Muscle of leg (tissue), 11 donors: ENCODE results near the gene TERT. TPM values are rescaled to one million over a fixed set of nuclear protein-coding genes. Genes with fewer than 3 reads are reported as not detected.
A peak's percentile ranks its signal among the peaks of the same experiment; 100 is the strongest.

Experiments
- DNase-seq: peaks from one replicate; pipeline ENCODE4 v3.0.0; 2013
- H3K27ac ChIP-seq: one replicate; pipeline ENCODE4 v1.5.1; 2013; ENCODE audit warnings: mild to moderate bottlenecking, low read length, control low read depth
- H3K27me3 ChIP-seq: one replicate; pipeline ENCODE4 v1.6.1; 2013; ENCODE audit warnings: low read length; ENCODE audit not compliant: control insufficient read depth, insufficient read depth
- H3K36me3 ChIP-seq: one replicate; pipeline ENCODE4 v1.6.1; 2013; ENCODE audit warnings: low read length; ENCODE audit not compliant: control insufficient read depth, insufficient read depth
- H3K4me1 ChIP-seq: one replicate; pipeline ENCODE4 v1.6.1; 2013; ENCODE audit warnings: low read length; ENCODE audit not compliant: control insufficient read depth, insufficient read depth
- H3K4me3 ChIP-seq: one replicate; pipeline ENCODE4 v1.5.1; 2013; ENCODE audit warnings: low read length, control low read depth
- H3K9me3 ChIP-seq: replicated peaks from 2 replicates; pipeline ENCODE4 v1.6.1; 2013; ENCODE audit warnings: low read depth, low read length; ENCODE audit not compliant: control insufficient read depth
- WGBS: methylation state at CpG from one replicate; pipeline ENCODE4 v1.1.5; 2013; ENCODE audit warnings: missing lambda C conversion rate; ENCODE audit not compliant: insufficient coverage; 5-methylcytosine and 5-hydroxymethylcytosine counted together
- polyA plus RNA-seq, 8 donors: library from polyadenylated mRNA; unstranded; fragments of 120-200 nt; gene quantifications; one replicate each; pipeline versions ENCODE4 v1.2.1 to v1.2.3, GENCODE V29; 2013; ENCODE audit warnings: inconsistent platforms in 1 of 8, low replicate concordance in 1 of 8; ENCODE audit not compliant: insufficient read length in 8 of 8, insufficient read depth in 1 of 8
- total RNA-seq: library from RNA; stranded (reverse); fragments of 120-200 nt; gene quantifications from one replicate; pipeline ENCODE4 v1.2.4, GENCODE V29; 2013

TERT gene
- total and polyA plus RNA-seq, 9 donors: 0.05 to 0.23 (median 0.15) TPM; not detected in 5

- no peak for DNase-seq
- Histone ChIP-seq H3K4me1 (no peaks in the 10 kb centered on the region), H3K27me3 (peaks cover 62% of the 10 kb centered on the region), H3K27ac (no peak overlapping the region), H3K4me3 (no peak overlapping the region), H3K9me3 (no peaks in the 10 kb centered on the region), H3K36me3 (no peaks in the 10 kb centered on the region)
- 66% methylated on average over 29 of the region's 29 CpGs for WGBS
These were observed 45.2 kb downstream of the TERT start for GRCh38 chr5:1249366-1250280.

GRCh38 chr5:1247811-1248210 lies 47.1 kb downstream of the TERT start:
- Histone ChIP-seq H3K9me3 (no peaks in the 10 kb centered on the region), H3K4me3 (no peak overlapping the region), H3K4me1 (no peaks in the 10 kb centered on the region), H3K27me3 (peaks cover 75% of the 10 kb centered on the region), H3K27ac (no peak overlapping the region), H3K36me3 (no peaks in the 10 kb centered on the region)
- no peak for DNase-seq
- WGBS: 75% methylated on average over 5 of the region's 6 CpGs

GRCh38 chr5:1246711-1247431 lies 48.0 kb downstream of the TERT start:
- no peaks in the 10 kb centered on the region for H3K4me1 ChIP-seq
- no peak overlapping the region for H3K27ac ChIP-seq
- no peaks in the 10 kb centered on the region for H3K9me3 ChIP-seq
- WGBS: 19% methylated on average over 42 of the region's 43 CpGs
- no peaks in the 10 kb centered on the region for H3K36me3 ChIP-seq
- no peak overlapping the region for H3K4me3 ChIP-seq
- H3K27me3 ChIP-seq: peaks cover 75% of the 10 kb centered on the region
- DNase-seq: peak; percentile 77

DNA sequence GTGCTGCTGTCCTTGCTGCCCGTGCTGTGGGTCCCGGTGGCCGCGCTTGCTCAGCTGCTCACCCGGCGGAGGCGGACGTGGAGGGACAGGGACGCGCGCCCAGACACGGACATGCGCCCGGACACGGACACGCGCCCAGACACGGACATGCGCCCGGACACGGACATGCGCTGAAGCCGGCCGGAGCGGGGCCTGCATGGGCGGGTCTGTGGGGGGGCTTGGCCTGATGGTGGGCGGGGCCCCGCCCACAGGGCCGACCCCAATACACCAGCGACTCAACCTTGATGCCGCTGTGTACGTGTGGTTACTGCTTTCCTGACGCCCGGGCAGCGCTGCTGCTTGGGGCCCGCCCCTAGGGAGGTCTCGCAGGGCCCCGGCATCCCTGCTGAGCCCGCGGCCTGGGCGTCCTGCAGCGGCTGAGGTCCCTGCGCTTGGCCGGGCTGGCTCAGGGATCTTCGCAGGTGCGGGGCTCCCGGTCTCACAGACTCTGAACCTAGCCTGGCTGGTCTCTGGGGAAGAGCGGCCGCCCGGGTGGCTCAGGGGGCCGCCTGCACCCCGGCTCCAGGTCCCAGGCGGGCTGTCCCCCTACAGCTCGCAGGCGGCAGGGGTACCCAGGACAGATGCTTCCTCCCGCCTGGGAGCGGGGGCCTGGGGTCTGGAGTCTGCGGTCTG lies 48.8 kb downstream of the TERT start:
- Histone ChIP-seq H3K4me3 (no peak overlapping the region), H3K27me3 (peaks cover 70% of the 10 kb centered on the region), H3K27ac (no peak overlapping the region), H3K9me3 (no peaks in the 10 kb centered on the region), H3K36me3 (no peaks in the 10 kb centered on the region), H3K4me1 (no peaks in the 10 kb centered on the region)
- no peak for DNase-seq
- 25% methylated on average over 55 of the region's 58 CpGs for WGBS

GRCh38 chr5:1244976-1245375 lies 49.9 kb downstream of the TERT start:
- H3K36me3 ChIP-seq: no peaks in the 10 kb centered on the region
- no peak for DNase-seq
- WGBS: 60% methylated on average over 8 of the region's 10 CpGs
- peaks cover 69% of the 10 kb centered on the region for H3K27me3 ChIP-seq
- H3K27ac ChIP-seq: no peak overlapping the region
- no peaks in the 10 kb centered on the region for H3K9me3 ChIP-seq
- no peak overlapping the region for H3K4me3 ChIP-seq
- H3K4me1 ChIP-seq: no peaks in the 10 kb centered on the region

DNA sequence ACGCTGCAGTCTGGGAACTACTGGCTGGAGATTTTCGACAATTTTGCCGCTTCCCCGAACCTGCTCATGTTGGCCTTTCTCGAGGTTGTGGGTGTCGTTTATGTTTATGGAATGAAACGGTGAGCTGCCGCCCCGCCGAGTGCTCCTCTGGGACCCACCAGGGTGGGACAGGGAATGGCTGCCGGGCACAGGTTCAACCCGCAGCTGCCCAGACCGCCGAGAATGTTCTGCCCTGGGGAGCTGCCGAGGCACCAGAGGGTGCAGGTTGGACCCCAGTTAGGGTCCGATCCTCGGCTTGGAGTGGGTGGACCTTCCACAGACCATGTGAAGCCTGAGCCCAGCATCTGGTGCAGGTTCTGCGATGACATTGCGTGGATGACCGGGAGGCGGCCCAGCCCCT lies 50.6 kb downstream of the TERT start:
- 62% methylated on average over 18 of the region's 21 CpGs for WGBS
- H3K9me3 ChIP-seq: no peaks in the 10 kb centered on the region
- H3K27me3 ChIP-seq: peaks cover 64% of the 10 kb centered on the region
- no peak for DNase-seq
- H3K4me3 ChIP-seq: no peak overlapping the region
- H3K27ac ChIP-seq: no peak overlapping the region
- H3K4me1 ChIP-seq: no peaks in the 10 kb centered on the region
- no peaks in the 10 kb centered on the region for H3K36me3 ChIP-seq

GRCh38 chr5:1243487-1244130 lies 51.3 kb downstream of the TERT start:
- no peaks in the 10 kb centered on the region for H3K4me1 ChIP-seq
- WGBS: 39% methylated on average over 28 of the region's 33 CpGs
- no peak overlapping the region for H3K4me3 ChIP-seq
- peaks cover 61% of the 10 kb centered on the region for H3K27me3 ChIP-seq
- no peak for DNase-seq
- no peaks in the 10 kb centered on the region for H3K9me3 ChIP-seq
- no peak overlapping the region for H3K27ac ChIP-seq
- no peaks in the 10 kb centered on the region for H3K36me3 ChIP-seq

- Histone ChIP-seq H3K36me3 (no peaks in the 10 kb centered on the region), H3K9me3 (no peaks in the 10 kb centered on the region), H3K27me3 (peaks cover 56% of the 10 kb centered on the region), H3K27ac (no peak overlapping the region), H3K4me3 (no peak overlapping the region), H3K4me1 (no peaks in the 10 kb centered on the region)
- WGBS: 68% methylated on average over 14 of the region's 14 CpGs
- DNase-seq: no peak
These were observed 52.0 kb downstream of the TERT start for GRCh38 chr5:1242733-1243486.

DNA sequence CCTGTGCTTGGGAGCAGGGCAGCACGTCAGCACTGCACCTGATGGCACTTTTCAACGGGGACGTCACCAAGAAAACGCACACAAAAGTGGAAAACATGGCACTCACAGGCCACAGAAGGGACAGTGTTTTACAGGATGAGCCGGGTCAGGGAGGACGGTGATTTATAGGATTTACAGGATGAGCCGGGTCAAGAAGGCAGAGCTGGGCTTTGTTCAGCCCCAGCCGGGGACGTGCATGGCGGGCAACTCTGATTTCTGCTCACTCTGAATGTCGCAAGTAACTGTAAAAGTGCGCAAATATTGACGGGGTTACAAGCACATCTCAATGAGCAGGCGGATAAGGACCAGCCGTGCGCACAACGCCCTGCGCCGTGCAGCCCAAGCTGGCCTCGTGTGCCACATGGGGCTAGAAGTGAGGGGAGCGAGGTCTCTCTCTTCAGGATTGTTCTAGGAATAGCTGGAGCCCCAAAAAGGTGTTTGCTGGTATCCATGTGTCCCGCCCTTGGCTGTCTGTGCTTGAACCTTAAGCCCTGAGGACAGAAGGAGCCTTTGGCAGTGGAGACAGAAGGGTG lies 53.3 kb downstream of the TERT start:
- DNase-seq: no peak
- H3K4me1 ChIP-seq: no peaks in the 10 kb centered on the region
- peaks cover 44% of the 10 kb centered on the region for H3K27me3 ChIP-seq
- H3K9me3 ChIP-seq: no peaks in the 10 kb centered on the region
- H3K27ac ChIP-seq: no peak overlapping the region
- H3K36me3 ChIP-seq: no peaks in the 10 kb centered on the region
- no peak overlapping the region for H3K4me3 ChIP-seq
- WGBS: 83% methylated on average over 21 of the region's 22 CpGs
